Measurements from ENCODE around the gene GATA2.

- TF ChIP-seq GATA2 (IDR thresholded peaks at IDR 0.05; ENCODE audit: low read depth, low read length): no peak
- TF ChIP-seq GATA3 (IDR thresholded peaks at IDR 0.05; ENCODE audit: low read depth, low read length): no peak
These were observed 40.2 kb downstream of the GATA2 start for GRCh38 chr3:128452678-128453275.
